IPS-11a (cell line): Measurements from ENCODE around the gene AUTS2.

ENCODE experiments used
- H3K4me3 ChIP-seq: one replicate; pipeline ENCODE4 v1.5.1; 2013; ENCODE audit warnings: low read depth, low read length, control low read depth

The AUTS2 gene

GRCh38 chr7:70212281-70212680 is 614.0 kb downstream of the AUTS2 start:
- H3K4me3 ChIP-seq = no peak overlapping the region

- H3K4me3 ChIP-seq = no peak overlapping the region
Measured at GRCh38 chr7:70214071-70214470, 615.8 kb downstream of the AUTS2 start.

- H3K4me3 ChIP-seq = no peak overlapping the region
Measured at GRCh38 chr7:70215491-70215890, 617.2 kb downstream of the AUTS2 start.

GRCh38 chr7:70217571-70217970 is 619.3 kb downstream of the AUTS2 start:
- no peak overlapping the region for H3K4me3 ChIP-seq

- H3K4me3 ChIP-seq = no peak overlapping the region
Measured at GRCh38 chr7:70218006-70218405, 619.7 kb downstream of the AUTS2 start.

GRCh38 chr7:70219061-70219460 is 620.8 kb downstream of the AUTS2 start:
- H3K4me3 ChIP-seq = no peak overlapping the region

GRCh38 chr7:70229242-70229641 is 631.0 kb downstream of the AUTS2 start:
- H3K4me3 ChIP-seq = no peak overlapping the region

- H3K4me3 ChIP-seq = no peak overlapping the region
Measured at GRCh38 chr7:70230761-70231160, 632.5 kb downstream of the AUTS2 start.

GRCh38 chr7:70233776-70234175 is 635.5 kb downstream of the AUTS2 start:
- H3K4me3 ChIP-seq = no peak overlapping the region

GRCh38 chr7:70237256-70237655 is 639.0 kb downstream of the AUTS2 start:
- H3K4me3 ChIP-seq = no peak overlapping the region

- no peak overlapping the region for H3K4me3 ChIP-seq
Measured at GRCh38 chr7:70237831-70238575, 639.7 kb downstream of the AUTS2 start.

GRCh38 chr7:70239918-70240317 is 641.6 kb downstream of the AUTS2 start:
- no peak overlapping the region for H3K4me3 ChIP-seq

GRCh38 chr7:70240873-70241272 is 642.6 kb downstream of the AUTS2 start:
- no peak overlapping the region for H3K4me3 ChIP-seq

GRCh38 chr7:70241536-70242175 is 643.4 kb downstream of the AUTS2 start:
- H3K4me3 ChIP-seq = no peak overlapping the region

GRCh38 chr7:70242826-70243225 is 644.6 kb downstream of the AUTS2 start:
- no peak overlapping the region for H3K4me3 ChIP-seq

GRCh38 chr7:70243443-70243842 is 645.2 kb downstream of the AUTS2 start:
- no peak overlapping the region for H3K4me3 ChIP-seq

- no peak overlapping the region for H3K4me3 ChIP-seq
Measured at GRCh38 chr7:70257921-70258320, 659.6 kb downstream of the AUTS2 start.

- H3K4me3 ChIP-seq = no peak overlapping the region
Measured at GRCh38 chr7:70259502-70259901, 661.2 kb downstream of the AUTS2 start.

GRCh38 chr7:70263471-70264255 is 665.4 kb downstream of the AUTS2 start:
- H3K4me3 ChIP-seq = no peak overlapping the region

GRCh38 chr7:70266186-70266585 is 667.9 kb downstream of the AUTS2 start:
- no peak overlapping the region for H3K4me3 ChIP-seq

- H3K4me3 ChIP-seq = no peak overlapping the region
Measured at GRCh38 chr7:70267381-70268120, 669.3 kb downstream of the AUTS2 start.
